SHP77 treated with DMSO at 0.1 percent for 48 hours (cell line): ENCODE results near the gene NELL2.
"Not testable (repeated sequence)": the region's sequence is repeated elsewhere in the genome, so short reads cannot be mapped to it uniquely, and the experiment has no call there.

ENCODE experiments used
- DNase-seq: peaks from one replicate; lab custom pipeline; 2025; lab: John Stamatoyannopoulos, UW

NELL2 gene

DNA sequence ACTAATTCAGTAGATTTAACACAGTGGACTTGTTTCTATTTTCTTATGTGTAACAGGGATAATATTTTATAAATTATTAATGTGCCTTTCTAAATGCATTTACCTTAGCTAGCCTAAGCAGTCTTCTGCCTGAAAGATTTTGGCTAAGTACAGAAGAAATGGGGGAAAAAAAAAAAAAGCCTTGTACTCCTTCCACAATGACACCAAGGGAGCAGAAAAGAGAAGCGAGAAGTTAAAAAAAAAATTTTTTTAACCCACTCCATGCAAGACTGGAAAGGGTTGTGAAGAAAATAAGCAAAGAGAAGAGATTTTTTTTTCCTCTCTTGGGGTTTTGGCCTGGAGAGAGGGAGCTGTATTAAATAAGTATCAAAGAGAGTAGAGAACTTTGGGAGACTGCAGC is 28.7 kb downstream of the NELL2 start:
- no peak for DNase-seq

DNA sequence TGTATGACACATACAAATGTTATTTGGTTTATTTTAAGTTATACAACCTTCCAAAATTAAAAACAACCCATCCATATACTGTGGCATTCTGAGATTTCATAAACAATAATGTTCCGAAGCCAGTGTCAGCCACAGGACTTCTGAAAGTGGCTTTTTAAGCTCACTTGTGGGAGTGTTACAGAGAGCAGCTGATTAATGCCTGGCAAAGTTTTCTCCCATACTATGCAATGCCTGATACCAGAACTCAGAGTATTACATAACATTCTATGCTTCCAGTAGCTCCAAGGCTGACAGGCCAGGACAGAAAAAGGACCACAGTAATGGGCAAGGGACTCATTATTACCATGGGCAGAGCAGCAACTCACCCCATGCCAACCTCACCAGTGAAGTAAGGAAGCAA is 29.3 kb downstream of the NELL2 start:
- no peak for DNase-seq

DNA sequence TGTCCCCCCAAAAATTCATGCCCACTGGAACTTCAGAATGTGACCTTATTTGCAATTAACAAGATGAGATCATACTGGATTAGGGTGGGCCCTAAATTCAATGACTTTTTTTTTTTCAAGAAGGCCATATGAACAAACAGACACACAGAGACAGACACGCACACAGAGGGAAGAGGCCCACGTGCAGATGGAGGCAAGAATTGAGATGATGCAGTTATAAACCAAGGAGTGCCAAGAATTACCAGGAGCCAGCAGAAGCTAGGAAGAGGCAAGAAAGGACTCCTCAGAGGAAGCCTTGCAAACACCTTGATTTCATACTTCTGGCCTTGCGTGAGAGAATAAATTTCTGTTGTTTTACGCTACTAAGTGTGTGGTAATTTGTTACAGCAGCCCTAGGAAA is 33.4 kb downstream of the NELL2 start:
- DNase-seq: no peak

DNA sequence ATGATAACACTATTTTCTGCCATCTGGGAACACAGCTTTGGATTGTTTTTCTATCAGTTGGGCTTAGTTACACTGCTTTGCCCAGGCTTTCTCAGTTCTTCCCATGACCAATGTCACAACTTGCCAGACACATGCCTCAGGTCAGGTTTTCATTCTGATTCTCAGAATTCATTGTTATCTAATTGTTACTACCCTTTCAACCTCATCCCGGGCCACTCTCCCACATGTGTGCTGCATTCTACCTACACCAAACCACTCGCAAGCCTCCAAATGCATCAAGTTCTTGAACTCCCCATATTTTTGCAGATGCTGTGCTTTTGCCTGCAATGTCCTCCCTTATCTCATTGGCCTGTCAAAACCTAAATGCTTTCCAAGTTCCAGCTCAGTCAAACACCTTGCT is 36.3 kb downstream of the NELL2 start:
- no peak for DNase-seq

DNA sequence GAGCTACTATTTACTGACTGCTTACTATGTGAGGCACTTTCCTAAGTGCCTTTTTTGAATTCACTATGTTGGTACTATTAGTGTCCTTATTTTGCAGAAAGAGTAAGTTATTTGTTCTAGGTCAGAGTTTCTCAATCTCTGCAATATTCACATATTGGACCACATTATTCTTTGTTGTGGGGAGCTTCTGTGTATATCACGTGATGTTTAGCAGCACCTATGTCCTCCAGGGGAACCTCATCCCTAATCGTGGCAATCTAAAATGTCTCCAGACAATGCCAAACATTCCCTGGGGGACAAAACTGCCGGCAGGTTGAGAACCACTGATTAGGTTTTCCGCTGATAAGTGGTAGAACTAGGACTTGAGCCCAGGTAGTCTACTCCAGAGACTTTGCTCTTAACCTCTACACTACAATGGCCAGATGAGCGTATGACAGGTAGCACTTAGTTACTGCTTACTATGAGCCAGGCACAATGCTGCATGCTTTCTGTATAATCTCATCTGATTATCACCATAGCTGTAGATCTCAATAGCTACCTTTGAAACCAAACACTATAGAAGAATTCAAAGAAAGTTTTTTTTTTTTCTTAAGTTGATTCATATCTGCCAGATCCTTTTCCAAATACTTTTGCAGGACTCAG is 38.9 kb downstream of the NELL2 start:
- no peak for DNase-seq

DNA sequence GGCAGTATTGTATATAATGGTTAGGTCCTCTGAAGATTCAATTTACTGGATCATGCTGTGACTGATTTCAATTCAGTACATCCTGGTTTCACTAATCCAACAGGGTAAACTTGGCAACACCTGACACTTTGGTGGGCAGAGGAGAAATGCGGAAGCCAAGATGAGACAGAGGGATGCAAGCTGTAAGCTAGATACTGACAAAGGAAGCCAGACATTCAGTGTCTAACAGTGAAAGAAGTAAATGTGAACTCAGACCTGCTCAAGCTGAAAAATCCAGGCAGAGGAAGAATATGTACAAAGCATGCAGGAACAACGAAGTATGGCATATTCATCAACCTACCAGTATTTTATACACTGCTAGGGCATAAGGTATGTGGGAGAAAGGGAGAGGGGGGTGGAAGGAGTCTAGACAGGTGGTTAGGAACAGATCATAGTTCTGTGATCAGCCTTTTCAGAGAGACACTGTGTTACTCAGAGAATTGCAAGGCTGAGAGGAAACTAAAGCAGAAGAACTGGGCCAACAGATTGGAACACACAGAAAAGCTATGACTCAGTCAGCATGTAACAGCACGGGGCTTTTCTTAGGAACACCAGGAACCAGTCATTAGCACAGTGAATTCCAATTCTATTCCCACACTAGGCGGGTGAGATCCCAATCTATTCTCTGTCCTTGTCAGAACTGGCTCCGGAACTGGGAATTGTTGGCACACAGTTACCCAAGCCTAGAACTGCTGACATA is 40.3 kb downstream of the NELL2 start:
- DNase-seq: no peak

DNA sequence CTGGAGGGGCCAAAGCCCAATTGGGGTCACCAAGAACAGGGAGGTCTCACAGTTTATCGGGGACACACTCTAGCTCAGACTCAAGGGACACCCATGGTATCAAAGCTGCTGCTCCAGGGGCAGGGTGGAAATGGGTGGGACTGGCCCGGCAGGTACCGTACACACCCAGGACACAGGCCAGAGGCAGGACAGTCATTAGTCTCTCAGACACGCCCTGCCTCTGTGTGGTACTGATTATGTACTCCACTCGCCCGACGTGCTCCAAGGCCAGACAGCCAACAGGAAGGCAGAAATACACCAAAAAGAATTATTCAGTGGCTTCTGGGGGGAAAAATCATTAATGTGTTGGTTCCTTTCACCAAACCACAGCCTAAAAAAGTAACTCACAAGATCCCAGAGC is 41.1 kb downstream of the NELL2 start:
- DNase-seq: not testable (repeated sequence)

DNA sequence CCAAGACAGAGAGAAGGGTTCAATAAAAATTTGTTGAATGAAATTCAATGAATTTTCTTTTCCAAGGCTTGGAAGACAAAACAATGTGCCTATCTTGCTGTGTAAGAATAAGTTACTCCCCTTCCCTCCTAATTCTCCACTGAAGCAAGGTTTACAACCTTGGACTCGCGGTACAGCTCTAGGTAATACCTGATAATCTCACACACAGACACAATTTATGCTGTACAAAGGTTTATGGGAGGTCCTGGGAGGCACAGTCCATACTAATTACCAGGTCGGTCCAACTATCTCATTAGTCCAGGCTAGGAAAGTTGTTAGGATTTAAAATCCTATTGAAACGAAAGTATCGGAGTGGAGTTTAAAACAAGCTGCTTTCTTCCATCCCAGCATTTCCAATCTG is 42.6 kb downstream of the NELL2 start:
- DNase-seq: no peak

DNA sequence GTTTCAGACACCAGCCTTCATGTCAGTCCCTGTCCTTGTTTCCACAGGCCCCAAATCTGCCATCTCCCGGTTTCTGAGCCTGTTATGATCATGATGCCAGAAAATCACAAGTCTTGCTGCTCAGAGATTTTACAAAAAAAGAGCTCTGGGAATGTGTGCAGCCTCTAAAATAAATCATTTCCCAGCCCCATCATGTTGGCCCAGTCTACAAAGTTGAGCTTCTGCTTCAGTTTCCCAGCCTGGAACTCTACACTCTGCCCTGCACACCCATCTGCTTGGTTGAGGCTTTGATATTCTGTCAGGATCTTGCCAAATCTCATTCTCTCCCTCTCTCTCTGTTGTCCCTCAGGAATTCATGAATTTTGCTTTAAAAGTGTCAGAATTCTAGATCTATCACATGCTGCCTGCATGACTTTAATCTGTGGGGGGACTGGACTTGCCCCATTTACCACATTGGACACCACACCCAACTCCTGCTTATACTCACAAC is 45.5 kb downstream of the NELL2 start:
- no peak for DNase-seq

DNA sequence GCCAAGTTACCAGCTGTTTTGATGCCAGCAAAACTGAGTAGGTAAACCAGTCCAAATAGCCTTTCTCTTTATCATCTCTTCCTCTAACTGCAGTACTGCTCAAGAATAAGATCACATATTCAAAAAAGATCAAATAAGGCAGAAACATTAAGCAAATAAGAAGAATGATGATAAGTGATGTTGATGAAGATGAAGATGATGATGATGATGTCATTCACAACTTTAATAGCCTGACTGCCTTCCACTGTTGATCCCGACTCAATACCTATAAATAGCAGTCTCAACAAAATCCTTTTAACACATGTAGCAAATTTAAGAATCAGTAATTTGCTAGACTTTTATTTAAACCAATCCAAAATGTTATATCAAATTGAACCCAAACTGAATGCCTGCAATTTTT is 47.1 kb downstream of the NELL2 start:
- no peak for DNase-seq

DNA sequence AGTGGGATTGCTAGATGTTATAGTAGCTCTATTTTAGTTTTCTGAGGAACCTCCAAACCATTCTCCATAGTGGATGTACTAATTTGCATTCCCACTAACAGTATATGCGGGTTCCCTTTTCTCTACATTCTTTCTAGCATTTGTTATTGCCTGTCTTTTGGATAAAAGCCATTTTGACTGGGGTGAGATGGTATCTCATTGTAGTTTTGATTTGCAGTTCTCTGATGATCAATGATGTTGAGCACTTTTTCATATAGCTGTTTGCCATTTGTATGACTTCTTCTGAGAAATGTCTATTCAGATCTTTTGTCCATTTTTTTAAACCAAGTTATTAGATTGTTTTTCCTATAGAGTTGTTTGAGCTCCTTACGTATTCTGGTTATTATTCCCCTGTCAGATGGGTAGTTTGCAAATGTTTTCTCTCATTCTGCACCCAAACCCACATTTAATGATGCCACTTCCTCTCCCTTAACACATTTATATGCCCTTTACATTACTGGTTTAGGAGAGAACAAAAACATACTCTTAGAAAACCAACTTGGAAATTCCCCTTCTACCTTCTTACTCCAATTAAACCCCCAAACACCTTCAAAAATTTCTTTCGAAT is 48.2 kb downstream of the NELL2 start:
- no peak for DNase-seq

DNA sequence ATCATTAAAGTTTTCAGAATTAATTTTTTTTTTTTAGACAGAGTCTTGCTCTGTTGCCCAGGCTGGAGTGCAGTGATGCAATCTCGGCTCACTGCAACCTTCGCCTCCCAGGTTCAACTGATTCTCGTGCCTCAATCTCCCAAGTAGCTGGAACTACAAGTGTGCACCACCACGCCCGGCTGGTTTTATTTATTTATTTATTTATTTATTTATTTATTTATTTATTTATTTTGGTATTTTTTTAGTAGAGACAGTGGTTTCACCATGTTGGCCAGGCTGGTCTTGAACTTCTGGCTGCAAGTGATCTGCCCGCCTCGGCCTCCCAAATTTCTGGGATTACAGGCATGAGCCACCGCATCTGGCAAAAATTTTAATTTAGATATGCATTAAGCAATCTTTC is 54.4 kb downstream of the NELL2 start:
- not testable (repeated sequence) for DNase-seq

DNA sequence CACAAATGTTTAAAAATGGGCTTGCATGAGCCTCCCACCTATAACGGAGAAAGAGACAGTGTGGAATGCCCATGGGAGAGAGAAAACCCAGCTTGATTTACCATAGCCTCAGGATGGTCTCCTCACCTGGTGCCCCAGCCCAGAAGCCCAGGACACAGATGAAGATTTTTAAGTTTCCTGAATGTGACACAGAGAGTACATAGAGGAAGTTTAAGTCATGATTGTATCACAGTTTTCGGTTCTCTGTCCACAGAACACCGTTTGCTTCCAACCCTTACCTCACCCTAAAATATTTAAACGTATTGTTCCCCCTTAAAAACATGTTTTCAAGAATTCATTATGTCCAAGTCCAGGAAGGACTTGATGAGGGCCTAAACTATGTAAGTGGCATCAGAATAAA is 56.2 kb downstream of the NELL2 start:
- no peak for DNase-seq

DNA sequence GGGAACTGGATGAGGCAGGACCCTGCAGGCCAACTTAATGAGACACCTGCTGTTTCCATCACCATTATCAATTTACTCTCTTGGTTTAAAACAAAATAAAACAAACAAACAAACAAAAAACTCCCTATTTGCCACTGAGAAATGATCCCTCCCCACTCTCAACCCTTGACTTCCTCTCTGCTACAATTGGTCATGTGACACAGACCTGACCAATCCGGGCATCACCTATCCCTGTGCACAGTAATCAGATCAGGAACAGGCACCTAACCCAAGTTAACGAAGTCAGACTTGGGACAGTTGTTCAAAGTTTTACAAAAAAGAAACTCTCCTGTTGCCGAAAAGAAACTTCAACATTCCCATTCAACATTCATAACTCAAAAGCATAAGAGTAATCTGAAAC is 58.4 kb downstream of the NELL2 start:
- peak; percentile 7 for DNase-seq

DNA sequence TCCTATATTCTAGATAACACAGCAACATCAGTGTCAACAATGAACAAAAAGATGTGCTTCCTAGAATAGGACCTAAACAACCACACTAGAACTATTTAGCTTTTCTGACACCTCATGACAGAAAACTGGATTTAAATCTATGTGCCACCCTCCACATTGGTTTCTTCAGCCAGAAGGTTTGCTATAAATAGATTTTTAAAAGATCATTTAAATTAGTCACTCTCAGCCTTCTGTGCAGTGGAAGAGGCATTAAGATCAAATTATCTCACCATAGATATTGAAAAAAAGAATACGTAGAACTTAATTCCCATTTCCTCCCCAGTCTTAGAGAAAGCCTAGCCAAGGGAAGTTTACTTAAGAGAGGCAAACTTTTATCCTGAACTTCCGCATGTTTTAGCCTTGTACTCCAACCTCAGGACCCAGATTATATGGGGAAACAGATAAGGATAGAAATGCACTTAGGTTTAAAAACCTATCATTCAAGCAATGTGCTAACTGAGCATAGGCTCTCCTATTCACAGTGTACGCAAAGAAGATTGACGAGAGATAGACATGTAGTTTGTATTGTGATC is 59.6 kb downstream of the NELL2 start:
- no peak for DNase-seq

DNA sequence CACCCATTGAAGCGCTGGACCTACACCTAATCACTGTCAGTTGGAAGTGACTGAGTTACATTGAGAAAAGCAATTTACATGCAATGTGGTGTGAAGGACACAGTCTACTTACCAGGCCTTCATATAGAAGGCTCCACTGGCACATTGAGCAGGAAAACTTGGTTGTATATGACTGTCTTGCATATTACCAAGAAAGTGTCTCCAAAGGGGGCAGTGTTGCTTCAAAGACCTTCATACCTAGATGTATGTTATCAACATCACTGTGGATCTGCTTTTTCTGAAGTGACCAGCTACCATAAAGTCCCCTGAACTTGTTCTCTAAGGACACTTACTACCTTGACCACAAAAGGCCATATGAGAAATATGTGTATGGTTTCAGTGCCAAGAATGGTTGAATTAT is 64.1 kb downstream of the NELL2 start:
- no peak for DNase-seq

DNA sequence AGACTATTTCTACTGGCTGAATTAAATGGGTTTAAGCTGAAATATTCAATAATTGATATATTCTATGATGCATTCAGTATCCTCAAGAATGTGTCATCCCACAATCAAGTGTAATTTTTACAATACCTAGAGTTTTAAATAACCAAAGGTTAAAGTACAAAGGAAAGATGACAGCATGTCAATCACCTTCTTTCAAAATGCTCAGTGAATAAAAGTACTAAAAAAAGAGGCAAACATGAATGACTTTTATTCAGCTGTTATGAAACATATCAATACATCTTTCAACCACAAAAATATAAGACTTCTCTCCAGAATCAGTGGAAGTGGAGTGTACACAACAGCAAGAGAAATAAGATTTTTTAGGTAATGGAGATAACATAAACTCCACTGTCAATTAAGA is 72.0 kb downstream of the NELL2 start:
- DNase-seq: no peak

DNA sequence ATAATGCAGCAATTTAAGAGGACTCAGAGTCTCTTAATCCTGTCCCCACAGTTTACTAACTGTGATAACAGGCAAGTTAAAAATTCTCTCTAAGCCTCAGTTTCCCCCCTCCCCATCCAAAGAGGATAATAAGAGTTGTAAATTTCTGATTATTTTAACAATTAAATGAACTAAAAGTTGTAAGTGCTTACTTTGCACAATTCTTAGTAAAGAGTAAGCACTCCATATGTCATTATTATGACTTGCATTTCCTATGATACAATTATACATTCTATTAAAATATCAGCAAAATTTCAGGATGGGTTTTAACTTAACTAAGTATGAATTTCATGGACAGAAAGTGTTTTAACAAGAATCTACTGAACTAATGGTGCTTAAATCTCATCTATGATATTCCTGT is 80.1 kb downstream of the NELL2 start:
- DNase-seq: no peak

DNA sequence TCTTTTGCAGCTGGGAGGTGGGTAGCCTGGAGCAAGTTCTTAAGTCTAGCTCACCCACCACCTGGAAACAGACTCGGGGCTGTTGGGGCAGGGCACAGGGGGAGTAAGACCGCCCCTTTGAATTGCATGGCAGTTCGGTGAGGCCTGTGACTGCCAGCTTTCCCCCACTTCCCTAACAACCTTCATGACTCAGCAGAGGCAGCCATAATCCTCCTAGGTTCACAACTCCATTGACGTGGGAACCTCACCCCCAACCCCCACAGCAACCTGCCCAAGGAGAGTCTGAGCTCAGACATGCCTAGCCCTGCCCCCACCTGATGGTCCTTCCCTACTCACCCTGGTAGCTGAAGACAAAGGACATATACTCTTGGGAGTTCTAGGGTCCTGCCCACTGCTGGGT is 87.4 kb downstream of the NELL2 start:
- no peak for DNase-seq

DNA sequence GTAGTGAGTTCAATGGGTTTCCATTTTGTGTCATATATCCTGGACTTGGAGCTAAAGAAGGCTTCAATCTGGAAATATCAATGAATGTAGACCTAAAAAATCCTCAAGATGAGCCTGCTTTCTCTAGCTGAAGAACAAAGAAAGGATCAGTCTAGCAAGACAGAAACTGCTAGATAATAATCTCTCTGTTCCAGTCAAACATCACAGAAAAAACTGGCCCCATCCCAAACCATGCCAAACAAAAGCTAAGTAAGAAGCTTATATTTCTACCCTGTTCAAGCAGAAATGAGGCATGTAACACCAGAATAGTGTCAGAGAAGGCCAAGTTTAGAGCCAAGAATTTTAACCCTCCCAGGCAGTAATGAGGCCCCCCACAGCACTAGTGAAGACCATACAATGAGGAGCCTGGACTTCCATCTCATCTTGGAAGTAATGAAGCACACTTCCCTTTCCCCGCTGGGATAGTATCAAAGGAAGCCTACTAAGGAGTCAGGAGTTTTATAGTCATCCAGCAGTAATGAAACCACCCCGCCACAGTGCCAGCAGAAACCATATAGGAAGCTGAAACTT is 95.8 kb downstream of the NELL2 start:
- DNase-seq: no peak

DNA sequence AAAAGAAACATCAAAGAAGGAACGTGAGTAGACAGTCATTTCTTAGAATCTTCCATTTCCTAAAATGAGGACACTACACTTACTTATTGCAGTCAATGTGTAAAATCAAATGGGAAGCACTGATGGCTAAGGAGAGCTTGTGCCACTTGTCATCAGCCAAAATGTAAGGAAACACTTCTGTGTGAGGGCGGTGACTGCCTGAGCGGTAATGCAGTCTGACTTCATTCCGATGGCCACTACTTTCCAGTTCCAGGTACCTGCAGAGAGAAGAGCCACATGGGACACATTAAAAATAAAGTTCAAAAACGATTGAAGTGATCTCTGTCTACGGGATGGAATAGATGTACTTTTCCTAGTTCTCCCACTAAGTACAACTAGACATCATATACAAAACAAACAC is 96.3 kb downstream of the NELL2 start:
- DNase-seq: no peak

DNA sequence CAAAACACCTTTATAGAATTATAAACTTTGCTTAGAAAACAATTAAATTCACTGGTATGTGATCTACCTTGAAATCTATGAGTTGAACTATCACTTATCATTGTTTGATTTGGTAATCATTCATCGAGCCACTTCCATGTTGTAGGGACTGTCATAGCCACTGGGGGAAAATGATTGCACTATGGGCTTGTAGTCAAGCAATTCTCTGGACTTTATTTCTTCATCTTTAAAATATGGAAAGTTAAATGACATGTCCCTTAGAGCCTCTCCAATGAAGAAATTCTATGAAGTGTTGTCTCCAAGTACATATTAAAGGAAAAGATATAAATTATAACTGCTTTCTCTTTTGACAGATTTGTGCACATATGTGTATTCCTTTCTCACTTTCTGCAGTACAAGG is 97.3 kb downstream of the NELL2 start:
- no peak for DNase-seq

DNA sequence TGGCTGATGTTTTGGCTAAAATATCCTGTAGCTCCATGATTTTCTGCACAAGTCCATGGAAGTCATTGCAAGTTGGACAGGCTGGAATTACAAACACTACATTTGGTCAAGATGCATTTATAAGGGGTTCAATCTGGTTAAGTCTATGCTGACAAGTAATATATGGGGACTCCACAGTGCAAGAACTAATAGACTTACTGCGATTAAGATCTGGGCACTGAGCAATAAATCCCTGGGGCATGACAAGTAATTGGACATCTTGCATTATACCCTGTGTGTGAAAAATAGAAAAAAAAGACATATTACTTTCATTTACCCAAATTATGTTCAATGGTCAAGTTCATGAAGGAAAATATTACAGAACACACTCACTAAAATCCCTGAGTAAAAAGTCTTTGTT is 99.1 kb downstream of the NELL2 start:
- DNase-seq: no peak
